H1 (cell line): ENCODE data around the gene TAS1R3. TPM values are rescaled to one million over a fixed set of nuclear protein-coding genes. Genes with fewer than 3 reads are reported as not detected.
A peak's percentile ranks its signal among the peaks of the same experiment; 100 is the strongest.

Source experiments
- CTCF ChIA-PET: fragments of 300-600 bp; sonication (Branson Sonifier 250); formaldehyde crosslinking; loops from one replicate; lab custom pipeline; 2021; ENCODE audit not compliant: partially characterized antibody; lab: Charles Lee
- POLR2A ChIA-PET: fragments of 300-600 bp; sonication (Branson Sonifier 250); formaldehyde crosslinking; loops from one replicate; lab custom pipeline; 2021; ENCODE audit warnings: inconsistent platforms; ENCODE audit not compliant: partially characterized antibody; lab: Charles Lee
- DNase-seq, 2 experiments: peaks; one replicate each; pipeline versions ENCODE4 v3.0.0 to v3.0.0-alpha.2; 2010 to 2022; ENCODE audit warnings: low spot score in 2 of 2, low read depth in 1 of 2, mixed read lengths in 1 of 2
- FAIRE-seq: peaks from 2 replicates; lab custom pipeline; 2011; peaks lifted over from hg19 to GRCh38; lab: Jason Lieb, UNC
- H2AFZ ChIP-seq: 2 replicates; pipeline ENCODE4 v1.8.1; 2012; ENCODE audit warnings: low read length, inconsistent platforms
- H2AK5ac ChIP-seq: 2 replicates; pipeline ENCODE4 v1.6.1; 2013; ENCODE audit warnings: low read depth, low read length
- H2BK120ac ChIP-seq: replicated peaks from 2 replicates; pipeline ENCODE3; 2013; ENCODE audit warnings: low read depth, low read length, inconsistent platforms
- H2BK12ac ChIP-seq: 2 replicates; pipeline ENCODE4 v1.6.1; 2013; ENCODE audit warnings: low read depth, low read length
- H2BK15ac ChIP-seq: 2 replicates; pipeline ENCODE4 v1.6.1; 2013; ENCODE audit warnings: low read length
- H2BK20ac ChIP-seq: 2 replicates; pipeline ENCODE4 v1.6.1; 2013; ENCODE audit warnings: low read length
- H2BK5ac ChIP-seq: 2 replicates; pipeline ENCODE4 v1.6.1; 2013; ENCODE audit warnings: low read depth, low read length
- H3K14ac ChIP-seq: 2 replicates; pipeline ENCODE4 v1.6.1; 2013; ENCODE audit warnings: inconsistent platforms; ENCODE audit not compliant: insufficient read length
- H3K18ac ChIP-seq: 2 replicates; pipeline ENCODE4 v1.6.1; 2013; ENCODE audit warnings: low read length; ENCODE audit errors: extremely low read depth
- H3K23ac ChIP-seq: 2 replicates; pipeline ENCODE4 v1.6.1; 2013; ENCODE audit warnings: inconsistent platforms; ENCODE audit not compliant: insufficient read length
- H3K23me2 ChIP-seq: 2 replicates; pipeline ENCODE4 v1.6.1; 2013; ENCODE audit warnings: low read depth, low read length
- H3K27ac ChIP-seq: 2 replicates; pipeline ENCODE4 v1.6.1; 2011; ENCODE audit warnings: low read depth, low read length, inconsistent platforms
- H3K27me3 ChIP-seq, 4 experiments: replicated peaks in 1 of 4; 1 replicate in 1 of 4; 2 replicates in 3 of 4; pipeline versions ENCODE4 v1.6.1 to v1.8.1; 2011 to 2013; ENCODE audit warnings: low read length in 3 of 4, mild to moderate bottlenecking in 3 of 4, inconsistent platforms in 2 of 4, mixed read lengths in 2 of 4, moderate library complexity in 1 of 4; ENCODE audit not compliant: control insufficient read depth in 3 of 4, insufficient read depth in 3 of 4; ENCODE audit errors: extremely low read depth in 1 of 4
- H3K36me3 ChIP-seq, 4 experiments: 2 replicates each; pipeline versions ENCODE4 v1.6.1 to v1.8.1; 2011 to 2013; ENCODE audit warnings: mild to moderate bottlenecking in 4 of 4, low read length in 3 of 4, moderate library complexity in 2 of 4, control low read depth in 1 of 4, inconsistent platforms in 1 of 4; ENCODE audit not compliant: insufficient read depth in 4 of 4, control insufficient read depth in 2 of 4
- H3K4ac ChIP-seq: replicated peaks from 2 replicates; pipeline ENCODE3; 2013; ENCODE audit warnings: low read length, low read depth, mixed read lengths, inconsistent platforms; ENCODE audit not compliant: insufficient read length
- H3K4me1 ChIP-seq, 4 experiments: replicated peaks in 1 of 4; 1 replicate in 1 of 4; 2 replicates in 3 of 4; pipeline versions ENCODE4 v1.6.1 to v1.8.1; 2011 to 2013; ENCODE audit warnings: low read length in 3 of 4, inconsistent platforms in 2 of 4, mixed read lengths in 1 of 4; ENCODE audit not compliant: insufficient read depth in 4 of 4, control insufficient read depth in 3 of 4
- H3K4me2 ChIP-seq, 2 experiments: 2 replicates each; pipeline versions ENCODE4 v1.6.1 to v1.8.1; 2011 to 2013; ENCODE audit warnings: low read depth in 2 of 2, low read length in 2 of 2, control low read depth in 1 of 2, inconsistent platforms in 1 of 2, mild to moderate bottlenecking in 1 of 2; ENCODE audit not compliant: insufficient read depth in 1 of 2
- H3K4me3 ChIP-seq, 4 experiments: fragments of 200-600, 300-600 bp in 1 of 4; sonication (generic), shearing (Covaris generic), sonication (Bioruptor Twin) in 1 of 4; 2 replicates each; pipeline versions ENCODE4 v1.5.1 to v1.8.1; 2011 to 2016; ENCODE audit warnings: low read length in 4 of 4, low read depth in 3 of 4, control low read depth in 2 of 4, inconsistent platforms in 2 of 4, mild to moderate bottlenecking in 2 of 4, mixed read lengths in 1 of 4, moderate library complexity in 1 of 4; ENCODE audit not compliant: insufficient read depth in 2 of 4; ENCODE audit errors: extremely low read depth in 1 of 4
- H3K56ac ChIP-seq: replicated peaks from 2 replicates; pipeline ENCODE3; 2013; ENCODE audit warnings: low read depth, mild to moderate bottlenecking, mixed read lengths, low read length, inconsistent platforms; ENCODE audit not compliant: insufficient read length
- H3K79me1 ChIP-seq: 2 replicates; pipeline ENCODE4 v1.6.1; 2013; ENCODE audit warnings: low read depth, low read length, control low read depth
- H3K79me2 ChIP-seq, 2 experiments: 2 replicates each; pipeline versions ENCODE4 v1.6.1 to v1.8.1; 2012 to 2013; ENCODE audit warnings: low read length in 2 of 2, mild to moderate bottlenecking in 2 of 2, inconsistent platforms in 1 of 2; ENCODE audit not compliant: insufficient read depth in 2 of 2, control insufficient read depth in 1 of 2
- H3K9ac ChIP-seq, 4 experiments: replicated peaks in 1 of 4; 1 replicate in 1 of 4; 2 replicates in 3 of 4; pipeline versions ENCODE4 v1.6.1 to v1.8.1; 2011 to 2013; ENCODE audit warnings: low read depth in 3 of 4, low read length in 3 of 4, control low read depth in 2 of 4, mild to moderate bottlenecking in 2 of 4, moderate library complexity in 2 of 4, inconsistent platforms in 1 of 4; ENCODE audit errors: extremely low read depth in 1 of 4
- H3K9me3 ChIP-seq, 2 experiments: 2 replicates each; pipeline versions ENCODE4 v1.6.1 to v1.8.1; 2012 to 2013; ENCODE audit warnings: mild to moderate bottlenecking in 2 of 2, moderate library complexity in 2 of 2, control low read depth in 1 of 2, inconsistent platforms in 1 of 2, low read depth in 1 of 2, low read length in 1 of 2, mixed read lengths in 1 of 2; ENCODE audit not compliant: insufficient read depth in 2 of 2
- H4K20me1 ChIP-seq, 2 experiments: replicated peaks in 1 of 2; 2 replicates each; pipeline versions ENCODE3 to v1.8.1; 2011 to 2013; ENCODE audit warnings: inconsistent platforms in 2 of 2, low read length in 2 of 2, mild to moderate bottlenecking in 1 of 2; ENCODE audit not compliant: insufficient read depth in 2 of 2, control insufficient read depth in 1 of 2
- H4K5ac ChIP-seq: 2 replicates; pipeline ENCODE4 v1.6.1; 2013; ENCODE audit warnings: low read length, low read depth, mixed read lengths, inconsistent platforms; ENCODE audit not compliant: insufficient read length
- H4K8ac ChIP-seq: 2 replicates; pipeline ENCODE4 v1.8.0; 2013; ENCODE audit warnings: mild to moderate bottlenecking, moderate library complexity, low read length, inconsistent platforms; ENCODE audit not compliant: insufficient read depth; ENCODE audit errors: extremely low read depth
- H4K91ac ChIP-seq: replicated peaks from 2 replicates; pipeline ENCODE3; 2013; ENCODE audit warnings: low read length, mixed read lengths, inconsistent platforms; ENCODE audit not compliant: insufficient read length
- CEBPB ChIP-seq: IDR thresholded peaks from 2 replicates; pipeline ENCODE4 v1.6.1; 2012; ENCODE audit warnings: low read depth, low read length
- ZNF274 ChIP-seq: IDR thresholded peaks from 2 replicates; pipeline ENCODE4 v1.7.0; 2012; ENCODE audit warnings: low read length, borderline replicate concordance; ENCODE audit errors: extremely low read depth
- WGBS, 2 experiments: shearing (Covaris generic) in 1 of 2; methylation state at CpG; one replicate each; pipeline versions ENCODE4 v1.1.6 to v1.1.7; 2013 to 2015; ENCODE audit warnings: low lambda C conversion rate in 2 of 2, mixed read lengths in 2 of 2, inconsistent platforms in 1 of 2, low coverage in 1 of 2, missing lambda C conversion rate in 1 of 2; ENCODE audit not compliant: insufficient replicate concordance in 2 of 2, insufficient coverage in 1 of 2, insufficient read length in 1 of 2; ENCODE audit errors: extremely low coverage in 1 of 2, missing lambda C conversion rate in 1 of 2; 5-methylcytosine and 5-hydroxymethylcytosine counted together
- polyA plus RNA-seq, 7 experiments: library from polyadenylated mRNA; depleted of rRNA in 3 of 7; stranded (reverse) in 5 of 7; unstranded in 2 of 7; fragments of >200 nt in 5 of 7; fragments of 200-250 nt in 2 of 7; gene quantifications; 1 replicate in 5 of 7; 2 replicates in 1 of 7; 4 replicates in 1 of 7; pipeline versions ENCODE4 v1.2.1 to v1.2.3, GENCODE V29; 2011 to 2013; ENCODE audit warnings: missing spikeins in 2 of 7, mixed read lengths in 2 of 7
- total RNA-seq: library from RNA; stranded (reverse); fragmentation: NEBNext Ultra II Directional; extraction: Animal tissue kit (Norgen Biotek cat#: 25700); gene quantifications from 2 replicates; pipeline ENCODE4 v1.2.1, GENCODE V29; 2021

TAS1R3 gene
- total and polyA plus RNA-seq, 2 of the 8 experiments (the other 6 are each of a cell fraction or from before 2014, with no cell fraction given), result 0.03 to 0.19 TPM

GRCh38 chr1:1356796-1357401 is 25.8 kb downstream of the TAS1R3 start:
- Histone ChIP-seq H2AFZ (no peak overlapping the region), H3K4me1 (peaks cover 2 to 48% (median 34%) of the 10 kb centered on the region in 4 experiments), H3K27ac (no peak overlapping the region), H2BK15ac (no peak overlapping the region), H4K20me1 (peaks cover 0 to 3% of the 10 kb centered on the region in 2 experiments), H3K9ac (no peak overlapping the region), H4K8ac (no peak overlapping the region), H3K56ac (no peak overlapping the region), H3K23me2 (peaks cover 14% of the 10 kb centered on the region), H3K4ac (no peak overlapping the region), H3K27me3 (peaks cover 9 to 17% (median 14%) of the 10 kb centered on the region in 4 experiments), H3K23ac (no peak overlapping the region)
- no peak for TF ChIP-seq CEBPB
- TF ChIP-seq ZNF274, result no peak
- TF ChIP-seq, all 59 proteins: peak for 0
- H2BK20ac ChIP-seq, result peak overlapping the region; percentile 7; the same call in 1 of the 2 replicates
- H2BK5ac ChIP-seq, result 0 out of 2 replicates have a peak overlapping the region, but pooled peaks have one; percentile 24
- H4K5ac ChIP-seq, result no peak overlapping the region
- no peaks in the 10 kb centered on the region for H3K36me3 ChIP-seq
- ChIA-PET CTCF (interaction anchor here (1.1 to 2.9 kb wide), 3 partner anchors 12 to 46 kb away, joined by 3 to 18 read pairs (median 3); no protein-coding TSS in a partner anchor), POLR2A (interaction anchor here (1.2 to 4.0 kb wide), 5 partner anchors 14 to 64 kb away, joined by 3 to 19 read pairs (median 4); partner anchors contain the start of genes ANKRD65, AURKAIP1, CCNL2 and MRPL20)
- H3K4me3 ChIP-seq, result no peak overlapping the region
- no peak overlapping the region for H3K4me2 ChIP-seq
- H2BK12ac ChIP-seq, result peak overlapping the region; percentile 50; the same call in 1 of the 2 replicates
- FAIRE-seq, result no peak
- DNase-seq, result no peak
- no peaks in the 10 kb centered on the region for H3K79me1 ChIP-seq
- no peak overlapping the region for H2BK120ac ChIP-seq
- H3K9me3 ChIP-seq, result no peaks in the 10 kb centered on the region
- 95% methylated on average over 23 of the region's 26 CpGs; no CpG with 5 or more reads in 1 of the 2 experiments for WGBS, 2 experiments
- peak overlapping the region; percentile 53; the same call in 1 of the 2 replicates for H2AK5ac ChIP-seq
- H3K79me2 ChIP-seq, result no peaks in the 10 kb centered on the region
- H3K18ac ChIP-seq, result no peak overlapping the region
- peak overlapping the region; percentile 73 for H4K91ac ChIP-seq
- no peak overlapping the region for H3K14ac ChIP-seq
